ENCODE data around the gene VAV2. TPM values are rescaled to one million over a fixed set of nuclear protein-coding genes. Genes with fewer than 3 reads are reported as not detected.

VAV2 gene
- polyA plus RNA-seq, 3 donors from 2014 or later, result 0.12 to 0.28 TPM; not detected in 1

GRCh38 chr9:133938753-133939152, 53.4 kb downstream of the VAV2 start:
- no peak for DNase-seq
- Mint-ChIP-seq H3K27ac (no peak overlapping the region), H3K36me3 (no peaks in the 10 kb centered on the region), H3K4me1 (no peaks in the 10 kb centered on the region), H3K4me3 (no peak overlapping the region), H3K27me3 (ENCODE audit: low read depth in 3 of 3) (peaks cover 0 to 2% (median 0%) of the 10 kb centered on the region in 3 donors), H3K9me3 (no peaks in the 10 kb centered on the region)

GRCh38 chr9:133938086-133938485, 54.0 kb downstream of the VAV2 start:
- H3K27me3 Mint-ChIP-seq (ENCODE audit: low read depth in 3 of 3), result peaks cover 0 to 2% (median 2%) of the 10 kb centered on the region in 3 donors
- no peaks in the 10 kb centered on the region for H3K4me1 Mint-ChIP-seq
- H3K9me3 Mint-ChIP-seq, result no peaks in the 10 kb centered on the region
- DNase-seq, result no peak
- no peak overlapping the region for H3K4me3 Mint-ChIP-seq
- H3K36me3 Mint-ChIP-seq, result peaks cover 0 to 4% (median 0%) of the 10 kb centered on the region in 3 donors
- H3K27ac Mint-ChIP-seq, result no peak overlapping the region

GRCh38 chr9:133937120-133937519, 55.0 kb downstream of the VAV2 start:
- no peak overlapping the region for H3K27ac Mint-ChIP-seq
- H3K4me3 Mint-ChIP-seq, result no peak overlapping the region
- H3K36me3 Mint-ChIP-seq, result peaks cover 0 to 5% (median 0%) of the 10 kb centered on the region in 3 donors
- DNase-seq, result no peak
- H3K27me3 Mint-ChIP-seq (ENCODE audit: low read depth in 3 of 3), result peaks cover 0 to 2% (median 0%) of the 10 kb centered on the region in 3 donors
- no peaks in the 10 kb centered on the region for H3K9me3 Mint-ChIP-seq
- H3K4me1 Mint-ChIP-seq, result no peaks in the 10 kb centered on the region

GRCh38 chr9:133935328-133936005, 56.7 kb downstream of the VAV2 start:
- DNase-seq, result no peak
- Mint-ChIP-seq H3K4me1 (no peaks in the 10 kb centered on the region), H3K27ac (no peak overlapping the region), H3K4me3 (no peak overlapping the region), H3K27me3 (ENCODE audit: low read depth in 3 of 3) (peaks cover 0 to 2% (median 0%) of the 10 kb centered on the region in 3 donors), H3K9me3 (no peaks in the 10 kb centered on the region), H3K36me3 (peaks cover 0 to 5% (median 0%) of the 10 kb centered on the region in 3 donors)

- Mint-ChIP-seq H3K27me3 (ENCODE audit: low read depth in 3 of 3) (peaks cover 0 to 2% (median 0%) of the 10 kb centered on the region in 3 donors), H3K9me3 (no peaks in the 10 kb centered on the region), H3K4me1 (no peaks in the 10 kb centered on the region), H3K4me3 (no peak overlapping the region), H3K36me3 (peaks cover 0 to 5% (median 0%) of the 10 kb centered on the region in 3 donors), H3K27ac (no peak overlapping the region)
- DNase-seq, result no peak
Measured at GRCh38 chr9:133934482-133935232, 57.5 kb downstream of the VAV2 start.

GRCh38 chr9:133933426-133934026, 58.6 kb downstream of the VAV2 start:
- Mint-ChIP-seq H3K4me3 (no peak overlapping the region), H3K4me1 (no peaks in the 10 kb centered on the region), H3K27ac (no peak overlapping the region), H3K27me3 (ENCODE audit: low read depth in 3 of 3) (peaks cover 0 to 2% (median 0%) of the 10 kb centered on the region in 3 donors), H3K36me3 (peaks cover 0 to 5% (median 0%) of the 10 kb centered on the region in 3 donors), H3K9me3 (no peaks in the 10 kb centered on the region)
- no peak for DNase-seq

- Mint-ChIP-seq H3K27me3 (ENCODE audit: low read depth in 3 of 3) (peaks cover 0 to 2% (median 0%) of the 10 kb centered on the region in 3 donors), H3K36me3 (peaks cover 0 to 5% (median 0%) of the 10 kb centered on the region in 3 donors), H3K27ac (no peak overlapping the region), H3K9me3 (no peaks in the 10 kb centered on the region), H3K4me1 (no peaks in the 10 kb centered on the region), H3K4me3 (no peak overlapping the region)
- DNase-seq, result no peak
Measured at GRCh38 chr9:133932633-133933032, 59.5 kb downstream of the VAV2 start.

- Mint-ChIP-seq H3K4me3 (no peak overlapping the region), H3K36me3 (peaks cover 0 to 5% (median 0%) of the 10 kb centered on the region in 3 donors), H3K27me3 (ENCODE audit: low read depth in 3 of 3) (peaks cover 0 to 2% (median 0%) of the 10 kb centered on the region in 3 donors), H3K4me1 (no peaks in the 10 kb centered on the region), H3K27ac (no peak overlapping the region), H3K9me3 (no peaks in the 10 kb centered on the region)
- no peak for DNase-seq
Measured at GRCh38 chr9:133932181-133932580, 59.9 kb downstream of the VAV2 start.

- Mint-ChIP-seq H3K36me3 (peaks cover 0 to 5% (median 0%) of the 10 kb centered on the region in 3 donors), H3K4me3 (no peak overlapping the region), H3K27ac (no peak overlapping the region), H3K4me1 (no peaks in the 10 kb centered on the region), H3K27me3 (ENCODE audit: low read depth in 3 of 3) (peaks cover 0 to 2% (median 0%) of the 10 kb centered on the region in 3 donors), H3K9me3 (no peaks in the 10 kb centered on the region)
- no peak for DNase-seq
Measured at GRCh38 chr9:133930682-133931485, 61.2 kb downstream of the VAV2 start.

- Mint-ChIP-seq H3K9me3 (no peaks in the 10 kb centered on the region), H3K27ac (no peak overlapping the region), H3K4me3 (no peak overlapping the region), H3K4me1 (no peaks in the 10 kb centered on the region), H3K36me3 (peaks cover 0 to 5% (median 0%) of the 10 kb centered on the region in 3 donors), H3K27me3 (ENCODE audit: low read depth in 3 of 3) (peaks cover 0 to 2% (median 0%) of the 10 kb centered on the region in 3 donors)
- DNase-seq, result no peak
Measured at GRCh38 chr9:133930046-133930681, 62.0 kb downstream of the VAV2 start.

GRCh38 chr9:133929599-133929998, 62.5 kb downstream of the VAV2 start:
- Mint-ChIP-seq H3K9me3 (no peaks in the 10 kb centered on the region), H3K4me1 (no peaks in the 10 kb centered on the region), H3K4me3 (no peak overlapping the region), H3K36me3 (peaks cover 0 to 5% (median 0%) of the 10 kb centered on the region in 3 donors), H3K27ac (no peak overlapping the region), H3K27me3 (ENCODE audit: low read depth in 3 of 3) (peaks cover 0 to 2% (median 0%) of the 10 kb centered on the region in 3 donors)
- DNase-seq, result no peak

- Mint-ChIP-seq H3K27ac (peak overlapping the region in 1 of 6 donors; percentile 44), H3K4me3 (no peak overlapping the region), H3K27me3 (ENCODE audit: low read depth in 3 of 3) (peaks cover 0 to 1% (median under 1%) of the 10 kb centered on the region in 3 donors), H3K4me1 (no peaks in the 10 kb centered on the region), H3K36me3 (peaks cover 0 to 3% (median 0%) of the 10 kb centered on the region in 3 donors), H3K9me3 (no peaks in the 10 kb centered on the region)
- no peak for DNase-seq
Measured at GRCh38 chr9:133928248-133928764, 63.8 kb downstream of the VAV2 start.

- H3K4me1 Mint-ChIP-seq, result no peaks in the 10 kb centered on the region
- no peaks in the 10 kb centered on the region for H3K9me3 Mint-ChIP-seq
- peaks cover 0 to 6% (median 0%) of the 10 kb centered on the region in 3 donors for H3K36me3 Mint-ChIP-seq
- H3K27ac Mint-ChIP-seq, result no peak overlapping the region
- H3K27me3 Mint-ChIP-seq (ENCODE audit: low read depth in 3 of 3), result peaks cover 0 to 3% (median 0%) of the 10 kb centered on the region in 3 donors
- no peak overlapping the region for H3K4me3 Mint-ChIP-seq
- no peak for DNase-seq
Measured at GRCh38 chr9:133927041-133927440, 65.1 kb downstream of the VAV2 start.
